ENCODE measurements around the gene THAP3. TPM values are rescaled to one million over a fixed set of nuclear protein-coding genes. Genes with fewer than 3 reads are reported as not detected.
"Not testable (repeated sequence)": the region's sequence is repeated elsewhere in the genome, so short reads cannot be mapped to it uniquely, and the experiment has no call there.

Gene THAP3
- total and polyA plus RNA-seq, 2 donors (not counting 1 experiment from before 2014, with no cell fraction given): 20.2 to 30.4 TPM

DNA sequence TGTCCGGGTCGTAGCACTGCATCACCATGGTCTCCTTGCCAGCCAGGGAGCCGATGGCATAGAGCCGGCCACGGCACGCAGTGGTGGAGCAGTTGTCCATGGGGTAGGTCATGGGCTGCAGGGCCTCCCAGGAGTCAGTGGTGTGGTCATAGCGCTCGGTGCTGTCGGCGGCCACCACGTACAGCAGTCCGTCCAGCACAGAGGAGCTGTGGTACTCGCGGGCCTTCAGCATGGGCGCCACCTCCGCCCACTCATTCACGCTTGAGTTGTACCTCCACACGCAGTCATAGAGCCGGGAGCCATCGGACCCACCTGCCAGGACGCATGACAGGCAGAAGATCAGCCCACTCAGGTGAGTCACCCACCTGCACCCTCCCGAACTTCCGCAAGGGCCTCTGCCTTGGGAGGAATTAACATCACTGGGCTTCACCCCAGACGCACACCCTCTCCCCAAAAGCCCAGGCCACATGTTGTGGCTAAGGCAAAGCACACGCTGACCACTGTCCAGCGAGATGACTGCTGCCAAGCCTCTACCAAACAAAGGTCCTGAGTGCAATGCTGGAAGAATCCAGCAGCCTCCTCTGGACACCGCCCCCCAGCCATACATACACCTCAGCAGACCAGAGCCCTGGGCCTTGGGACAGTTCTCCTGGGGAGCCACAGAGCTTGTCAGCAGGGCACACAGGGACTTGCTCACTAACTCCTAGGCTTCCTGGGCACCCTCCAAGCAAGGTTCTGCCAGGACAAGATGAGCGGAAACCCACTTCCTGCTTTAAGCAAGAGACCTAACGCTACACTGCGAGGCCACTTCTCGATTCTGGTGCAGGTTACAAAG lies 25.3 kb upstream of the THAP3 start:
- peak overlapping the region; percentile 73 for H3K27ac Mint-ChIP-seq
- Histone ChIP-seq H3K79me2 (ENCODE audit: control insufficient read depth, insufficient read depth, low read length) (peaks cover 59% of the 10 kb centered on the region), H3K4me3 (ENCODE audit: control extremely low read depth in 1 of 5, extremely low read depth in 1 of 5, insufficient read depth in 1 of 5, low read depth in 2 of 5, low read length in 4 of 5) (peak overlapping the region in 4 of 5 experiments; percentile 4 to 35 (median 22)), H3K36me3 (replicated peaks in 1 of 2; ENCODE audit: control extremely low read depth in 1 of 2, control insufficient read depth in 1 of 2, extremely low read depth in 1 of 2, insufficient read depth in 2 of 2, low read length in 1 of 2) (peaks cover 0 to 32% of the 10 kb centered on the region in 2 experiments), H3K4me1 (ENCODE audit: control insufficient read depth in 2 of 2, insufficient read depth in 2 of 2, low read length in 2 of 2) (peaks cover 29 to 42% of the 10 kb centered on the region in 2 donors), H2AFZ (ENCODE audit: insufficient read depth, low read depth, low read length, poor library complexity, severe bottlenecking) (peak overlapping the region; percentile 36), H3K4me2 (replicated peaks; ENCODE audit: low read depth, low read length, poor library complexity, severe bottlenecking) (peak overlapping the region; percentile 100), H3K27me3 (replicated peaks in 1 of 4; ENCODE audit: control extremely low read depth in 1 of 4, control insufficient read depth in 3 of 4, insufficient read depth in 4 of 4, low read length in 3 of 4) (no peaks in the 10 kb centered on the region), H3K27ac (ENCODE audit: low read length in 2 of 2) (peak overlapping the region in 1 of 2 donors; percentile 54), H3K9me3 (ENCODE audit: control extremely low read depth in 1 of 3, control insufficient read depth in 2 of 3, insufficient read depth in 1 of 3, low read length in 2 of 3) (no peaks in the 10 kb centered on the region), H3K9ac (ENCODE audit: low read length) (peak overlapping the region; percentile 39), H4K20me1 (ENCODE audit: control insufficient read depth, insufficient read depth, low read length, poor library complexity, severe bottlenecking) (peaks cover 54% of the 10 kb centered on the region)
- H3K27me3 Mint-ChIP-seq: no peaks in the 10 kb centered on the region
- 65% methylated on average over 27 of the region's 31 CpGs for WGBS (ENCODE audit: insufficient coverage)
- DNase-seq (peak; percentile 60), ATAC-seq (ENCODE audit: low read depth) (no peak)
- no peaks in the 10 kb centered on the region for H3K9me3 Mint-ChIP-seq (ENCODE audit: insufficient read depth)
- peaks cover 41% of the 10 kb centered on the region for H3K4me1 Mint-ChIP-seq
- POLR2A ChIA-PET: interaction anchor here (0.6 to 1.7 kb wide), 2 partner anchors 16 to 19 kb away, joined by 3 to 7 read pairs; partner anchors contain the start of gene ZBTB48
- TF ChIP-seq EZH2 (IDR thresholded peaks at IDR 0.05; ENCODE audit: borderline replicate concordance, insufficient read depth, low read depth, low read length, poor library complexity, severe bottlenecking): no peak
- TF ChIP-seq, protein P1, sequence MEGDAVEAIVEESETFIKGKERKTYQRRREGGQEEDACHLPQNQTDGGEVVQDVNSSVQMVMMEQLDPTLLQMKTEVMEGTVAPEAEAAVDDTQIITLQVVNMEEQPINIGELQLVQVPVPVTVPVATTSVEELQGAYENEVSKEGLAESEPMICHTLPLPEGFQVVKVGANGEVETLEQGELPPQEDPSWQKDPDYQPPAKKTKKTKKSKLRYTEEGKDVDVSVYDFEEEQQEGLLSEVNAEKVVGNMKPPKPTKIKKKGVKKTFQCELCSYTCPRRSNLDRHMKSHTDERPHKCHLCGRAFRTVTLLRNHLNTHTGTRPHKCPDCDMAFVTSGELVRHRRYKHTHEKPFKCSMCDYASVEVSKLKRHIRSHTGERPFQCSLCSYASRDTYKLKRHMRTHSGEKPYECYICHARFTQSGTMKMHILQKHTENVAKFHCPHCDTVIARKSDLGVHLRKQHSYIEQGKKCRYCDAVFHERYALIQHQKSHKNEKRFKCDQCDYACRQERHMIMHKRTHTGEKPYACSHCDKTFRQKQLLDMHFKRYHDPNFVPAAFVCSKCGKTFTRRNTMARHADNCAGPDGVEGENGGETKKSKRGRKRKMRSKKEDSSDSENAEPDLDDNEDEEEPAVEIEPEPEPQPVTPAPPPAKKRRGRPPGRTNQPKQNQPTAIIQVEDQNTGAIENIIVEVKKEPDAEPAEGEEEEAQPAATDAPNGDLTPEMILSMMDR (IDR thresholded peaks at IDR 0.05): no peak
- intact Hi-C loops (cut with micrococcal nuclease): loop anchor here (2.0 kb wide), 1 partner anchor 13 kb away; the partner anchor contains the start of gene PHF13
- CTCF ChIA-PET: interaction anchor here (1.1 to 5.4 kb wide), 5 partner anchors 18 to 47 kb away, joined by 3 to 33 read pairs (median 4); partner anchors contain the start of genes NOL9, TAS1R1 and THAP3
- H3K4me3 Mint-ChIP-seq: peak overlapping the region; percentile 93

DNA sequence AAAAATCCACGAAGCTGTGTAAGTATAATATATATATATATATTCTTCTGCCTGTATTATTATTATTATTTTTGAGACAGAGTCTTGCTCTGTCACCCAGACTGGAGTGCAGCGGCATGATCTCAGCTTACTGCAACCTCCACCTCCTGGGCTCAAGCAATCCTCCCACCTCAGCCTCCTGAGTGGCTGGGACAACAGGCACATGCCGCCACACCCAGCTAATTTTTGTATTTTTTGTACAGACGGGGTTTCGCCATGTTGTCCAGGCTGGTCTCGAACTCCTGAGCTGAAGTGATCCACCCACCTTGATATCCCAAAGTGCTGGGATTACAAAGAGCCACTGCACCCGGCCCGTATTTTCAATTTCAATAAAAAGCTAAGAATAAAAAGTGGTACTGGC lies 24.7 kb upstream of the THAP3 start:
- ATAC-seq (ENCODE audit: low read depth); H3K27me3 ChIP-seq (replicated peaks in 1 of 4; ENCODE audit: control extremely low read depth in 1 of 4, control insufficient read depth in 3 of 4, insufficient read depth in 4 of 4, low read length in 3 of 4); DNase-seq; H3K27ac ChIP-seq (ENCODE audit: low read length in 2 of 2); H2AFZ ChIP-seq (ENCODE audit: insufficient read depth, low read depth, low read length, poor library complexity, severe bottlenecking); H3K9me3 ChIP-seq (ENCODE audit: control extremely low read depth in 1 of 3, control insufficient read depth in 2 of 3, insufficient read depth in 1 of 3, low read length in 2 of 3); H3K27me3 Mint-ChIP-seq; H3K9me3 Mint-ChIP-seq (ENCODE audit: insufficient read depth): not testable (repeated sequence)
- 0% methylated on average over 1 of the region's 8 CpGs for WGBS (ENCODE audit: insufficient coverage)
- H3K4me1 Mint-ChIP-seq: peaks cover 42% of the 10 kb centered on the region
- H3K4me3 ChIP-seq (ENCODE audit: control extremely low read depth in 1 of 5, extremely low read depth in 1 of 5, insufficient read depth in 1 of 5, low read depth in 2 of 5, low read length in 4 of 5): peak overlapping the region in 4 of 5 experiments; percentile 15 to 94 (median 76)
- peaks cover 59% of the 10 kb centered on the region for H3K79me2 ChIP-seq (ENCODE audit: control insufficient read depth, insufficient read depth, low read length)
- H3K9ac ChIP-seq (ENCODE audit: low read length): peak overlapping the region; percentile 78
- peaks cover 0 to 27% of the 10 kb centered on the region in 2 experiments for H3K36me3 ChIP-seq (replicated peaks in 1 of 2; ENCODE audit: control extremely low read depth in 1 of 2, control insufficient read depth in 1 of 2, extremely low read depth in 1 of 2, insufficient read depth in 2 of 2, low read length in 1 of 2)
- peaks cover 51% of the 10 kb centered on the region for H4K20me1 ChIP-seq (ENCODE audit: control insufficient read depth, insufficient read depth, low read length, poor library complexity, severe bottlenecking)
- CTCF ChIA-PET: interaction anchor here (1.1 to 5.4 kb wide), 6 partner anchors 17 to 47 kb away, joined by 3 to 33 read pairs (median 4); partner anchors contain the start of genes NOL9, TAS1R1 and THAP3
- intact Hi-C loops (cut with micrococcal nuclease): loop anchor here (2.0 kb wide), 1 partner anchor 13 kb away; the partner anchor contains the start of gene PHF13
- peak overlapping the region; percentile 93 for H3K4me3 Mint-ChIP-seq
- H3K27ac Mint-ChIP-seq: peak overlapping the region; percentile 53
- peak overlapping the region; percentile 100 for H3K4me2 ChIP-seq (replicated peaks; ENCODE audit: low read depth, low read length, poor library complexity, severe bottlenecking)
- peaks cover 29 to 43% of the 10 kb centered on the region in 2 donors for H3K4me1 ChIP-seq (ENCODE audit: control insufficient read depth in 2 of 2, insufficient read depth in 2 of 2, low read length in 2 of 2)
- POLR2A ChIA-PET: interaction anchor here (0.6 to 1.7 kb wide), 2 partner anchors 16 to 19 kb away, joined by 3 to 7 read pairs; partner anchors contain the start of gene ZBTB48
